ENCODE data around the gene WSB2. TPM values are rescaled to one million over a fixed set of nuclear protein-coding genes. Genes with fewer than 3 reads are reported as not detected.
A peak's percentile ranks its signal among the peaks of the same experiment; 100 is the strongest.
"Not testable (repeated sequence)": the region's sequence is repeated elsewhere in the genome, so short reads cannot be mapped to it uniquely, and the experiment has no call there.

WSB2 gene
- total and polyA plus RNA-seq, 10 of the 15 experiments (the other 5 are each of a cell fraction or from before 2014, with no cell fraction given): 18.3 to 82.6 (median 43.7) TPM

DNA sequence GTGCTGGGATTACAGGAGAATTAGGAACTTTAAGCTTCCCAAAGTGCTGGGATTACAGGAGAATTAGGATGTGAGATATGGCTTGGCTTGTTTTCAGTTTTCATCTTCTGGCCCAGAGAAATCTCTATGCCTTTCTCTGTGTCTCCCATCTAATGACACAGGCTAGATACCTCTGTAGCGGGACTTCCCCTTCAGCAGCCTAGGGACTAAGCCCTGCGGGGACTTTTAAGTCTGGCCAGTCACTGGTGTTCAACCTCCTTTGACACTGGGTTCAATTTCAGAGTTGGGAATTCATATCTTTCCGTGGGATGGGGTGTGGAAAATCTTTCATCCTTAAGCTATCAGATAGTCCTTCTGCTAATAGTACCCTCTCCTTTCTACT is 38.3 kb downstream of the WSB2 start:
- FAIRE-seq: no peak
- intact Hi-C loops (cut with micrococcal nuclease; ENCODE audit: unreplicated experiment) (no loop called here), in situ Hi-C loops (cut with MboI) (no loop called here)
- H3K9ac ChIP-seq (ENCODE audit: control insufficient read depth, insufficient read depth, low read length): no peak overlapping the region
- H3K9me3 ChIP-seq (replicated peaks; ENCODE audit: control insufficient read depth, insufficient read depth, low read length): no peaks in the 10 kb centered on the region
- SMC1A ChIA-PET (ENCODE audit: uncharacterized antibody, unreplicated experiment): interaction anchor here (1.4 kb wide), 1 partner anchor 10 kb away, joined by 5 read pairs; no protein-coding TSS in a partner anchor
- peaks cover 6% of the 10 kb centered on the region for H3K79me2 ChIP-seq (ENCODE audit: control insufficient read depth, insufficient read depth, low read length)
- H3K4me3 ChIP-seq: no peak overlapping the region
- no peak for DNase-seq (ENCODE audit: low read depth, low spot score)
- no peak overlapping the region for H3K27ac ChIP-seq (ENCODE audit: control insufficient read depth, insufficient read depth)
- RAD21 ChIA-PET (ENCODE audit: unreplicated experiment): no interaction called here
- WGBS (ENCODE audit: insufficient coverage, insufficient replicate concordance, low lambda C conversion rate, missing lambda C conversion rate): 75% methylated on average over 3 of the region's 3 CpGs
- H3K27me3 ChIP-seq (replicated peaks in 1 of 2; ENCODE audit: control insufficient read depth in 2 of 2, insufficient read depth in 2 of 2, low read length in 1 of 2): no peaks in the 10 kb centered on the region
- TF ChIP-seq TAF1 (IDR thresholded peaks at IDR 0.05; ENCODE audit: borderline replicate concordance, low read depth, low read length): no peak
- CTCF ChIA-PET: no interaction called here
- POLR2A ChIA-PET: no interaction called here
- peak; percentile 75 for ATAC-seq
- H4K20me1 ChIP-seq (ENCODE audit: control insufficient read depth, insufficient read depth): no peaks in the 10 kb centered on the region
- H3K4me1 ChIP-seq (ENCODE audit: control insufficient read depth, insufficient read depth, low read length): 0 out of 2 replicates have a peak, but pooled peaks cover 1% of the 10 kb centered on the region
- H3K4me2 ChIP-seq (ENCODE audit: control insufficient read depth, insufficient read depth): no peak overlapping the region
- no TSS peak for BruUV-seq (replicated peaks)
- H2AFZ ChIP-seq (ENCODE audit: control insufficient read depth, low read depth, low read length): no peak overlapping the region
- H3K36me3 ChIP-seq (ENCODE audit: control insufficient read depth in 2 of 2, insufficient read depth in 2 of 2, low read length in 1 of 2): peaks cover 23 to 26% of the 10 kb centered on the region in 2 experiments

DNA sequence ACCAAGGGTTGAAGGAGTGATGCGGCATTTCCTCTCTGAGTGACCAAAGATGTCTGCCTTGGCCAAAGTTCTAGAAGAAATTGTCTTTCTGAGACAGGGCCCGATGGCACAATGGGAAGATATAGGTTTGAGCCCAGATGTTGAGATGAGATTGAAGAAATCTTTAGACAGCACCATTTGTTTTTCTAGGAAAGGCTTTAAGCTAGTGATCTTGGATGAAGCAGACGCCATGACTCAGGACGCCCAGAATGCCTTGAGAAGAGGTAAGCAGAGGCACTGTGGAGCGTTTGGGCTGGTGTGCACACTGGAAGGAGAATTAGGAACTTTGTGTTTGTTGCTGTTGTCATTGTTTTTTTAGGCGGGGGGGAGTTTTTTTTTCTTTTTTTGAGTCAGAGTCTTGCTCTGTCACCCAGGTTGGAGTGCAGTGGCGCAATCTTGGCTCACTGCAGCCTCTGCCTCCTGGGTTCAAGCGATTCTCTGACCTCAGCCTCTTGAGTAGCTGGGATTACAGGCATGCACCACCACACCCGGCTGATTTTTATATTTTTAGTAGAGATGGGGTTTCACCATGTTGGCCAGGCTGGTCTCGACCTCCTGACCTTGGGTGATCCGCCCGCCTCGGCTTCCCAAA is 38.8 kb downstream of the WSB2 start:
- POLR2A ChIA-PET; H3K9me3 ChIP-seq (replicated peaks; ENCODE audit: control insufficient read depth, insufficient read depth, low read length); H3K27me3 ChIP-seq (replicated peaks in 1 of 2; ENCODE audit: control insufficient read depth in 2 of 2, insufficient read depth in 2 of 2, low read length in 1 of 2); H4K20me1 ChIP-seq (ENCODE audit: control insufficient read depth, insufficient read depth); FAIRE-seq; BruUV-seq (replicated peaks); H3K4me3 ChIP-seq; H3K4me2 ChIP-seq (ENCODE audit: control insufficient read depth, insufficient read depth); H3K27ac ChIP-seq (ENCODE audit: control insufficient read depth, insufficient read depth); H3K4me1 ChIP-seq (ENCODE audit: control insufficient read depth, insufficient read depth, low read length); H2AFZ ChIP-seq (ENCODE audit: control insufficient read depth, low read depth, low read length); in situ Hi-C loops (cut with MboI); intact Hi-C loops (cut with micrococcal nuclease; ENCODE audit: unreplicated experiment); CTCF ChIA-PET; ATAC-seq; H3K9ac ChIP-seq (ENCODE audit: control insufficient read depth, insufficient read depth, low read length); RAD21 ChIA-PET (ENCODE audit: unreplicated experiment); DNase-seq (ENCODE audit: low read depth, low spot score): not testable (repeated sequence)
- Histone ChIP-seq H3K36me3 (ENCODE audit: control insufficient read depth in 2 of 2, insufficient read depth in 2 of 2, low read length in 1 of 2) (peaks cover 23 to 26% of the 10 kb centered on the region in 2 experiments), H3K79me2 (ENCODE audit: control insufficient read depth, insufficient read depth, low read length) (peaks cover 11% of the 10 kb centered on the region)
- SMC1A ChIA-PET (ENCODE audit: uncharacterized antibody, unreplicated experiment): interaction anchor here (1.4 kb wide), 1 partner anchor 10 kb away, joined by 5 read pairs; no protein-coding TSS in a partner anchor
- 84% methylated on average over 11 of the region's 13 CpGs for WGBS (ENCODE audit: insufficient coverage, insufficient replicate concordance, low lambda C conversion rate, missing lambda C conversion rate)
